NCI-H226 (cell line): ENCODE measurements around the gene FSCN2.
A peak's percentile ranks its signal among the peaks of the same experiment; 100 is the strongest.

Experiments
- DNase-seq: peaks from one replicate; pipeline ENCODE4 v3.0.0-alpha.2; 2015

FSCN2 gene

GRCh38 chr17:81513753-81514488 is 14.3 kb upstream of the FSCN2 start:
- peak; percentile 69 for DNase-seq

DNA sequence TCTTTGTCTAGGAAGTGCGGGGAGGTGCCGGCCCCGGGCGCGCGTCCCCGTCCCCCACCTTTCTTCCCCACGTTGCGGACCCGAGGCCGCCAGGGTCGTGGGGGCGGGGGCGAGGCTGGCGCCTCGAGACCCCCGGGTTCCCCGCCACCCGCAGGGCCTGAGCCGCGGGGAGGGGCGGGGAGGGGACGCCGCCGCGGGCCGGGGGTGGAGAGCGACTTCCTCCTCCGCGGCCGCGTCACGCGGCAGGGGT is 13.8 kb upstream of the FSCN2 start:
- peak; percentile 5 for DNase-seq

DNA sequence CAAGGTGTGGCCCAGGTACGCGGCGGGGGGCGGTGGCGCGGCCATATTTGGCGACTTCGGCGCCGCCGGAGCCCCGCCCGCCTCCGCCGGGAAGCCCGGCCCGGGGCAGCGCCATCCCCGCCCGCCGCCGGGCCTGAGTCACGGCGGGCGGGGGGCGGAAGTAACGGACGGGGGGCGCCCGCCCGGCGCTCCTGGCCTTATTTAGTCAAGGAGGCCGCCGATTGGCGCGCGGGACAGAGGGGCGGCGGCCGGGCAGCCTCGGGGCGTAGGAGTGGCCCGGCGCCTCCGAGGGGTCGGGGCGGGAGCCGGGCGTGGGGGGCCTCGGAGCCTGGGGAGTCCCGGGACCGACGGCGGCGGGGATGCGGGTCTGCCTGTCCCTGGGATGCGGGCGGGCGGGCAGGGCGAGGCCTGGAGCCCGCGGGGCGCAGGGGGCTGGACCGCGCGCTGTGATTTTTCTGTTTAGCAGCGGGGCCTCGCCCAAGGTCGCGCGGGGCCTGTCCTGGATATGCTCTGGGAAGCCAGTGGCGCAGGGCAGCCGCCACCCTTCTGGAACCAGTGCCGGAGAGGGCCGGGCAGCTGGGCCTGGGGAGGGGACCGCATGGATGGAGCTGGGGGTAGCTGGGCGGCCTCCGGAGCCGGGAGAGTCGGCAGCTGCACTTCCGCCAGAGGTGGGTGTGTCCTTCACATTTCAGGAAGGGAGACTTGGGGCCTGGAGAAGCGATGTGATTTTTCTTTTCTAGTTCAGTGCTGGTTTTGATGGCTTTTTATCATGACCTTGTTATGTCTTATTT is 13.2 kb upstream of the FSCN2 start:
- peak; percentile 83 for DNase-seq

- DNase-seq = no peak
Observed at GRCh38 chr17:81515530-81516041, 12.6 kb upstream of the FSCN2 start.

GRCh38 chr17:81516439-81516838 is 11.7 kb upstream of the FSCN2 start:
- no peak for DNase-seq

- DNase-seq = no peak
Observed at GRCh38 chr17:81517009-81517338, 11.2 kb upstream of the FSCN2 start.

- DNase-seq = no peak
Observed at GRCh38 chr17:81517339-81518112, 10.7 kb upstream of the FSCN2 start.

DNA sequence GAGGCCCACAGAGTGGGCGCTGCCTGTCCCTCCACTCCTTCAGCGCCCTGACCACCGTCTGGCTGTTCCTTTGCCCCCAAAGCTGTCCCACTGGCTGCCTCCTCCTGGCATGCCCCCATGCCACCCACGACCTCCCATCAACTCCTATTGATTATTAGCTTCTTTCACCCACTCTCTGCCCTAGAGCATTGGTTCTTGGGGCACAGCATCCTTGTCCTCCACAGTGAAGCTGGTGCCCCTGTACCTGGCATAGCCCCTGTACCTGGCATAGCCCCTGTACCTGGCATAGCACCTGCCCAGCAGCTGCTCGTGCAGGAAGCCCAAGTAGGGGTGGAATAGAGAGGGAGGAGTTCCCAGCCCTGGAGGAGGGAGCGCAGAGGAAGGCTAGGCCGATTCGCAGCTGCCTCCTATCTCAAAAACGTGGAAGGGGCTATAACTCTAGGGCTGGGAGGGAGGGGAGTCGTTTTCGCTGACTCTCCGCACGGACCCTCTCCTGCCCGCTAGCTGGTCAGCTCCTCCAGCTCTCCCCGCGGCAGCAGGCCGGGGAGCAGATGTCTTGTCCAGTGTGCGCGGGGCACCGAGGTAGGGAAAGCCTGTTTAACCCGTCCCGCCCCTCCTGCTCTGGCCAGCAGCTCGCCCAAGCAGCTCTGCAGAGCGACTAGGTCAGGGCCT is 9.9 kb upstream of the FSCN2 start:
- DNase-seq = no peak

DNA sequence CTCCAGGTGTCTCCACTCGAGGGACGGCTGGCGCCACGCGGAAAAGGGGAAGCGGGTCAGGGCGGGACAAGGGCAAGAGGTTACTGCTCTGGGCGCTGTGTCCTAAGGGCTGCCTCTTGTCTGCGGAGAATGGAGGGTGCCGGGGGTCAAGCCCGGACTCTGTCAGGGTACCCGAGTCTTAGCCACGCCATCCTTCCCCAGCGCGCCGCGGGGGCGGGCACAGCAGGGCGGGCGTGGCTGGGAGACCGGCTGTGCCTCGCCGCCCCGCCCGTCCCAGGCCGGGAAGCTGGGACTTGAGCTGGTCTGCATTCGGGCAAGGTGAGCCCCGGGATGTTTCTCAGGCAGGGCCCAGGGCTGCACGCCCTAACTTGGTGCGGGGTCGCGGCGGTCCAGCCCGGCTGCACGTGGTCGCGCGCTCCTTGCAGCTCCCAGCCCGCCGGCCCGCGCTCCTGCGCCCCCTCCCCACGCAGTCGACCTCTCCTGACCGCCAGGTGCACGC is 9.3 kb upstream of the FSCN2 start:
- DNase-seq = peak; percentile 9

DNA sequence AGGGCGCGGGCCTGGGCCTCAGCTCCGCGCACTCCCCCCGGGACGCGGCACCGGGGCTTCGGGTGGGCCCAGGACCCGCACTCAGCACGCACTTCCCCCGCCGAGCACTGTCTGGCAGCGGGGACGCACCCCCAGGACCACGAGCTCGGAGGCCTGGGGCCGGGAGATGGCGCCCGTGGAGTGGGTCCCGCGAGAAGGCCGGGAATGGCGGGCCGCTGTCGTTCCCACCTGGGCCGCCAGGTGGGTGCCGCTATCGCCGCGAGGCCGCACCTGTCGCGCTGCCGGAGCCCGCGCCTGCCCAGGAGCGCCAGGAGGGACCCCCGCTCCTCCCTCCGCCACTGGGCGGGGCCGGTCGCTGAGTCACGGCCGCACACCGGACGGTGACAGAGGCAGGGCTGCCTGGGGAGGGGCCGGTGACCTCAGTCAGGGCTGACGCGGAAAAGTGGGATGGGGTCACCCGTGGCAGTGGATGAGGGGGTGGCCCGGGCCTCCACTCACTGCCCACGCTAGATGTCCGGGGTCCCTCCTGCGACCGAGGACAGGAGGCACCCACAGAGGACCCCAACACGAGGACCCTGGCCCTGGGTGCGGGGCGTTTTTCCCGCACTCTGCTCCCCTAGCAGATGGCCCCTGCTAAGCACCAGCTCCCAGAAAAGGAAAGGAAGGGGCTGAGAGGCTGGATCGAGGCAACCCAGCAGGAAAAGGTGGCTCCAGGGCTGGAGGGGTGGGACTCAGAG is 8.7 kb upstream of the FSCN2 start:
- peak; percentile 27 for DNase-seq

- DNase-seq = no peak
Observed at GRCh38 chr17:81520021-81520901, 7.9 kb upstream of the FSCN2 start.

- DNase-seq = no peak
Observed at GRCh38 chr17:81522491-81523401, 5.4 kb upstream of the FSCN2 start.

GRCh38 chr17:81523402-81524038 is 4.7 kb upstream of the FSCN2 start:
- DNase-seq = peak; percentile 41

- no peak for DNase-seq
Observed at GRCh38 chr17:81524039-81524864, 3.9 kb upstream of the FSCN2 start.

DNA sequence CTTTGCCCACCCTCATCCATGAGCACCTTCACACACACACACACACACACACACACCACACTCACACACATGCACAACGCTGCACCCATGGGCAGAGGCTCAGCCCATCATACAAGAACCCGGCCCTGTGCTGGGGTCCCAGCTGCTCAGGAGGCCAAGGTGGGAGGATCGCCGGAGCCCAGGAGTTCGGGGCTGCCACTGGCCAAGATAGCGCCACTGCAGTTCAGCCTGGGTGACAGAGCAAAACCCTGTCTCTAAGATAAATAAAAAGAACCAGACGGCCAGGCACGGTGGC is 3.4 kb upstream of the FSCN2 start:
- no peak for DNase-seq

- DNase-seq = no peak
Observed at GRCh38 chr17:81526662-81527571, 1.3 kb upstream of the FSCN2 start.

DNA sequence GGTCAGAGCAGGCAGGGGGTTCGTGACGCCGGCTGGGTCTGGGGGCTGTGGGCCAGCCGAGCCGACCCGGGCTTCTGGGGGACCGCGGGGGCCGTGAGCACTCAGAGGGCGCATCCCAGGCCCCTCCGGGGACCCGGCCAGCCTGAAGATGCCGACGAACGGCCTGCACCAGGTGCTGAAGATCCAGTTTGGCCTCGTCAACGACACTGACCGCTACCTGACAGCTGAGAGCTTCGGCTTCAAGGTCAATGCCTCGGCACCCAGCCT is 140 bp downstream of the FSCN2 start:
- no peak for DNase-seq
